Sigmoid colon (tissue), 4 donors: ENCODE data around the gene PPM1G.

ENCODE experiments used
- CTCF ChIP-seq, 4 experiments: fragments of 450-650 bp in 3 of 4; fragments of 200-600 bp in 1 of 4; IDR thresholded peaks; one replicate each; pipeline ENCODE4 v1.5.1; 2016 to 2019; ENCODE audit warnings: antibody characterized with exemption in 4 of 4, mild to moderate bottlenecking in 3 of 4, moderate library complexity in 2 of 4
- EP300 ChIP-seq, 4 donors: sonication (generic); formaldehyde crosslinking; IDR thresholded peaks; one replicate each; pipeline ENCODE4 v1.6.1; 2017; ENCODE audit warnings: antibody characterized with exemption in 4 of 4
- POLR2A ChIP-seq, 2 donors: fragments of 450-650 bp; IDR thresholded peaks; one replicate each; pipeline ENCODE4 v1.6.1; 2016; ENCODE audit warnings: antibody characterized with exemption in 2 of 2, mild to moderate bottlenecking in 2 of 2, moderate library complexity in 2 of 2

DNA sequence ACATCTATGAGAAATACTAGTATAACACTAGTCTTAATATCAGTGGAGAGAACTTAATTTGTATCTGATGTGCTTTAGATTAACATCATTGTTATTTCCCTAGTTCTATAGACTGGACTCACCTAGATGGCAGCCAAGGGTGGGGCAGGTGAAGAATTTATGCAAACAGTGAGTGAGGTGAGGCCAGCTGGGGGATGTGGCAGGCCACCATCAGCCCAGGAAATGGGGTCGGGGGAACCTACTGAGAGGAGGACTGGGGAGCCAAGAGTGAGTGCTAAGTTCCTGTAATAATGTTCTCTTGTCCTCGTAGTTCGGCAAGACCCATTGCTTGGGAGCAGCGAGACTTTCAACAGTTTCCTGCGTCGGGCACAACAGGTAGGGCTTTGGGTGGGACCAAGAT, 36.5 kb downstream of the PPM1G start:
- no peak for TF ChIP-seq CTCF (IDR thresholded peaks at IDR 0.05)
- TF ChIP-seq POLR2A (IDR thresholded peaks at IDR 0.05) = no peak
- TF ChIP-seq EP300 (IDR thresholded peaks at IDR 0.05) = no peak
